IMR-90 (cell line): Measurements from ENCODE around the gene FCHSD2. TPM values are rescaled to one million over a fixed set of nuclear protein-coding genes. Genes with fewer than 3 reads are reported as not detected.

ENCODE experiments used
- ATAC-seq: fragments of 200-7000 bp; cut with Tn5 transposase; 2 replicates; pipeline ENCODE4 v1.9.1; 2020; ENCODE audit warnings: low read depth, mild to moderate bottlenecking, moderate library complexity
- BruUV-seq: library from RNA; stranded (reverse); fragments of 400-500 nt; replicated peaks from 2 replicates; lab custom pipeline; 2021; lab: Mats Ljungman, UMichigan
- CTCF ChIA-PET: fragments of 300-600 bp; formaldehyde crosslinking; extraction: SDS; loops from one replicate; lab custom pipeline; 2021; ENCODE audit warnings: antibody characterized with exemption; lab: Yijun Ruan, JAX
- POLR2A ChIA-PET: fragments of 300-600 bp; sonication (Branson Sonifier 250); formaldehyde crosslinking; loops from one replicate; lab custom pipeline; 2022; ENCODE audit warnings: antibody characterized with exemption; ENCODE audit not compliant: unreplicated experiment; lab: Charles Lee
- DNase-seq: peaks from one replicate; pipeline ENCODE4 v3.0.0; 2013
- H2AFZ ChIP-seq: replicated peaks from 2 replicates; pipeline ENCODE3; 2013; ENCODE audit warnings: low read length, mild to moderate bottlenecking; ENCODE audit not compliant: poor library complexity
- H2AK5ac ChIP-seq: 2 replicates; pipeline ENCODE4 v1.6.1; 2013; ENCODE audit warnings: low read depth, low read length, inconsistent platforms
- H2AK9ac ChIP-seq: replicated peaks from 2 replicates; pipeline ENCODE3; 2013; ENCODE audit warnings: mild to moderate bottlenecking, low read depth, low read length, moderate library complexity; ENCODE audit not compliant: poor library complexity
- H2BK120ac ChIP-seq: 2 replicates; pipeline ENCODE4 v1.6.1; 2013; ENCODE audit warnings: low read depth, low read length, inconsistent platforms
- H2BK15ac ChIP-seq: 3 replicates; pipeline ENCODE4 v1.6.1; 2013; ENCODE audit warnings: low read depth, low read length, inconsistent platforms
- H2BK20ac ChIP-seq: 2 replicates; pipeline ENCODE4 v1.6.1; 2013; ENCODE audit warnings: low read depth, mild to moderate bottlenecking, inconsistent platforms, low read length, moderate library complexity
- H2BK5ac ChIP-seq: 2 replicates; pipeline ENCODE4 v1.6.1; 2013; ENCODE audit warnings: mild to moderate bottlenecking, low read depth, low read length, inconsistent platforms; ENCODE audit not compliant: poor library complexity, severe bottlenecking
- H3K14ac ChIP-seq: replicated peaks from 2 replicates; pipeline ENCODE4 v1.6.1; 2013; ENCODE audit warnings: low read depth, low read length, inconsistent platforms
- H3K18ac ChIP-seq: 2 replicates; pipeline ENCODE4 v1.6.1; 2013; ENCODE audit warnings: low read depth, low read length, control low read depth
- H3K23ac ChIP-seq: 2 replicates; pipeline ENCODE4 v1.6.1; 2013; ENCODE audit warnings: low read depth, low read length, inconsistent platforms
- H3K27ac ChIP-seq: 2 replicates; pipeline ENCODE4 v1.5.1; 2013; ENCODE audit warnings: mild to moderate bottlenecking, control low read depth, low read length; ENCODE audit not compliant: insufficient read depth
- H3K27me3 ChIP-seq: 2 replicates; pipeline ENCODE4 v1.6.1; 2013; ENCODE audit warnings: low read length; ENCODE audit not compliant: control insufficient read depth, insufficient read depth
- H3K36me3 ChIP-seq: 2 replicates; pipeline ENCODE4 v1.6.1; 2013; ENCODE audit warnings: low read length, mixed read lengths; ENCODE audit not compliant: control insufficient read depth, insufficient read depth
- H3K4ac ChIP-seq: 2 replicates; pipeline ENCODE4 v1.6.1; 2013; ENCODE audit warnings: low read depth, low read length, inconsistent platforms
- H3K4me1 ChIP-seq: 2 replicates; pipeline ENCODE4 v1.6.1; 2013; ENCODE audit warnings: low read length, mixed read lengths; ENCODE audit not compliant: control insufficient read depth, insufficient read depth
- H3K4me2 ChIP-seq: 2 replicates; pipeline ENCODE4 v1.6.1; 2013; ENCODE audit warnings: low read depth, mild to moderate bottlenecking, control low read depth, low read length, moderate library complexity
- H3K4me3 ChIP-seq: 2 replicates; pipeline ENCODE4 v1.5.1; 2013; ENCODE audit warnings: low read depth, mild to moderate bottlenecking, control low read depth, low read length, moderate library complexity; ENCODE audit not compliant: insufficient read depth
- H3K56ac ChIP-seq: 2 replicates; pipeline ENCODE4 v1.6.1; 2013; ENCODE audit warnings: low read length, inconsistent platforms; ENCODE audit not compliant: insufficient read depth; ENCODE audit errors: extremely low read depth
- H3K79me1 ChIP-seq, 2 experiments: 2 replicates each; pipeline ENCODE4 v1.6.1; 2013; ENCODE audit warnings: low read length in 2 of 2, inconsistent platforms in 1 of 2, low read depth in 1 of 2
- H3K9ac ChIP-seq: 2 replicates; pipeline ENCODE4 v1.6.1; 2013; ENCODE audit warnings: low read depth, low read length, control low read depth
- H3K9me1 ChIP-seq: 2 replicates; pipeline ENCODE4 v1.6.1; 2013; ENCODE audit warnings: low read length, inconsistent platforms; ENCODE audit not compliant: insufficient read depth
- H3K9me3 ChIP-seq: 2 replicates; pipeline ENCODE4 v1.6.1; 2013; ENCODE audit warnings: low read length; ENCODE audit not compliant: control insufficient read depth, insufficient read depth
- H4K20me1 ChIP-seq: 2 replicates; pipeline ENCODE4 v1.6.1; 2013; ENCODE audit warnings: low read length, inconsistent platforms; ENCODE audit not compliant: insufficient read depth
- H4K5ac ChIP-seq: 2 replicates; pipeline ENCODE4 v1.6.1; 2013; ENCODE audit warnings: mild to moderate bottlenecking, low read depth, low read length, control low read depth
- H4K8ac ChIP-seq, 2 experiments: 2 replicates each; pipeline ENCODE4 v1.6.1; 2013; ENCODE audit warnings: low read depth in 2 of 2, low read length in 2 of 2, control low read depth in 1 of 2, inconsistent platforms in 1 of 2
- H4K91ac ChIP-seq: 2 replicates; pipeline ENCODE4 v1.6.1; 2013; ENCODE audit warnings: low read depth, low read length, inconsistent platforms; ENCODE audit not compliant: insufficient read depth
- BHLHE40 ChIP-seq: fragments of 150-350 bp; IDR thresholded peaks from 2 replicates; pipeline ENCODE4 v1.6.1; 2016; ENCODE audit warnings: mild to moderate bottlenecking, low read depth, low read length
- CEBPB ChIP-seq: IDR thresholded peaks from 2 replicates; pipeline ENCODE4 v1.6.1; 2012; ENCODE audit warnings: low read depth, low read length, improper control_type of control experiment
- FOS ChIP-seq: fragments of 150-350 bp; IDR thresholded peaks from 2 replicates; pipeline ENCODE4 v1.6.1; 2016; ENCODE audit warnings: low read depth, low read length
- MAFK ChIP-seq: IDR thresholded peaks from 2 replicates; pipeline ENCODE4 v1.6.1; 2012; ENCODE audit warnings: low read depth, low read length, improper control_type of control experiment
- MAZ ChIP-seq: IDR thresholded peaks from 2 replicates; pipeline ENCODE4 v1.6.1; 2012; ENCODE audit warnings: low read depth, mild to moderate bottlenecking, low read length, improper control_type of control experiment, moderate library complexity, borderline replicate concordance
- NFE2L2 ChIP-seq: fragments of 150-350 bp; IDR thresholded peaks from 2 replicates; pipeline ENCODE4 v1.6.1; 2016; ENCODE audit warnings: low read depth, mild to moderate bottlenecking, low read length
- POLR2A ChIP-seq: IDR thresholded peaks from 2 replicates; pipeline ENCODE4 v1.6.1; 2012; ENCODE audit warnings: mild to moderate bottlenecking, low read depth, low read length
- USF2 ChIP-seq: fragments of 150-350 bp; IDR thresholded peaks from 2 replicates; pipeline ENCODE4 v1.6.1; 2017; ENCODE audit warnings: mild to moderate bottlenecking, antibody characterized with exemption, low read length, low read depth
- WGBS, 2 experiments: methylation state at CpG; one replicate each; pipeline versions ENCODE4 v1.1.5 to v1.1.7; 2013; ENCODE audit warnings: missing lambda C conversion rate in 2 of 2; ENCODE audit not compliant: insufficient read length in 1 of 2; ENCODE audit errors: extremely low coverage in 2 of 2; 5-methylcytosine and 5-hydroxymethylcytosine counted together
- dilution Hi-C: fragments of 300-500 bp; cut with HindIII; formaldehyde crosslinking; loops from one replicate; pipeline ENCODE4 v1.14.3; 2018; ENCODE audit warnings: low sequenced_read_pairs; ENCODE audit not compliant: unreplicated experiment
- in situ Hi-C: fragments of 300-500 bp; cut with MboI; formaldehyde crosslinking; loops from 3 replicates; pipeline ENCODE4 v1.14.3; 2019; ENCODE audit warnings: low sequenced_read_pairs, inconsistent platforms, mixed read lengths
- intact Hi-C: fragments of 100-400 bp; cut with micrococcal nuclease; formaldehyde crosslinking; loops from 2 replicates; pipeline ENCODE4 v1.10.0; 2022
- polyA plus RNA-seq, 3 experiments: library from polyadenylated mRNA; depleted of rRNA; stranded (reverse); fragments of >200 nt; gene quantifications; 2 replicates each; pipeline ENCODE4 v1.2.3, GENCODE V29; 2012; ENCODE audit warnings: low replicate concordance in 1 of 3
- total RNA-seq: library from RNA; depleted of rRNA; stranded (reverse); fragments of >200 nt; gene quantifications from 2 replicates; pipeline ENCODE4 v1.2.3, GENCODE V29; 2012
- TF ChIP-seq, protein P1 (sequence below): fragments of 150-350 bp; IDR thresholded peaks from 2 replicates; pipeline ENCODE4 v1.6.1; 2016; ENCODE audit warnings: low read depth, mild to moderate bottlenecking, low read length, moderate library complexity, borderline replicate concordance

The FCHSD2 gene
- total and polyA plus RNA-seq, 2 of the 4 experiments (the other 2 are of a cell fraction) = 5.9 to 18.7 TPM

- TF ChIP-seq BHLHE40 (no peak), USF2 (no peak), MAFK (no peak), CEBPB (no peak), MAZ (no peak), NFE2L2 (no peak), POLR2A (no peak), FOS (no peak)
- TF ChIP-seq, protein P1, sequence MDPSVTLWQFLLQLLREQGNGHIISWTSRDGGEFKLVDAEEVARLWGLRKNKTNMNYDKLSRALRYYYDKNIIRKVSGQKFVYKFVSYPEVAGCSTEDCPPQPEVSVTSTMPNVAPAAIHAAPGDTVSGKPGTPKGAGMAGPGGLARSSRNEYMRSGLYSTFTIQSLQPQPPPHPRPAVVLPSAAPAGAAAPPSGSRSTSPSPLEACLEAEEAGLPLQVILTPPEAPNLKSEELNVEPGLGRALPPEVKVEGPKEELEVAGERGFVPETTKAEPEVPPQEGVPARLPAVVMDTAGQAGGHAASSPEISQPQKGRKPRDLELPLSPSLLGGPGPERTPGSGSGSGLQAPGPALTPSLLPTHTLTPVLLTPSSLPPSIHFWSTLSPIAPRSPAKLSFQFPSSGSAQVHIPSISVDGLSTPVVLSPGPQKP = no peak
- CTCF ChIA-PET = interaction anchor here (0.6 to 1.1 kb wide), 2 partner anchors 13 to 410 kb away, joined by 3 read pairs; no protein-coding TSS in a partner anchor
- H4K5ac ChIP-seq = no peak overlapping the region
Observed at GRCh38 chr11:72940417-72940816, 201.7 kb downstream of the FCHSD2 start.

More at GRCh38 chr11:72940417-72940816, 201.7 kb downstream of the FCHSD2 start:
- Histone ChIP-seq H3K9me3 (no peaks in the 10 kb centered on the region), H3K9ac (no peak overlapping the region), H4K8ac (no peak overlapping the region), H3K4me1 (no peaks in the 10 kb centered on the region), H2BK5ac (no peak overlapping the region), H3K4me2 (no peak overlapping the region), H3K56ac (no peak overlapping the region), H3K4me3 (no peak overlapping the region), H3K27me3 (no peaks in the 10 kb centered on the region), H4K91ac (no peak overlapping the region), H3K23ac (no peak overlapping the region), H2AK5ac (no peak overlapping the region), H3K4ac (no peak overlapping the region), H2BK15ac (no peak overlapping the region), H2BK20ac (no peak overlapping the region), H3K27ac (no peak overlapping the region), H2BK120ac (no peak overlapping the region), H4K20me1 (no peaks in the 10 kb centered on the region), H3K18ac (no peak overlapping the region), H3K14ac (no peak overlapping the region), H3K9me1 (0 out of 2 replicates have a peak, but pooled peaks cover 3% of the 10 kb centered on the region), H2AFZ (no peak overlapping the region), H3K79me1 (peaks cover 6 to 14% of the 10 kb centered on the region in 2 experiments; a peak in 2 of 4 replicates), H3K36me3 (no peaks in the 10 kb centered on the region), H2AK9ac (no peak overlapping the region)
- ATAC-seq (no peak), DNase-seq (no peak)
- intact Hi-C loops (no loop called here), in situ Hi-C loops (no loop called here), dilution Hi-C loops (no loop called here)
- POLR2A ChIA-PET = no interaction called here
- 98% methylated on average over 5 of the region's 9 CpGs; no CpG with 5 or more reads in 1 of the 2 experiments for WGBS, 2 experiments
- BruUV-seq = no TSS peak
